HCT116 (cell line): ENCODE results near the gene CCDC138. TPM values are rescaled to one million over a fixed set of nuclear protein-coding genes. Genes with fewer than 3 reads are reported as not detected.

Experiments
- ATAC-seq: fragments of 200-7000 bp; cut with Tn5 transposase; 2 replicates; pipeline ENCODE4 v1.9.1; 2020; ENCODE audit warnings: mild to moderate bottlenecking, moderate library complexity
- BruUV-seq: library from RNA; stranded (reverse); fragments of 400-500 nt; replicated peaks from 2 replicates; lab custom pipeline; 2021; lab: Mats Ljungman, UMichigan
- CTCF ChIA-PET: fragments of 300-600 bp; sonication (Branson Sonifier 250); formaldehyde crosslinking; loops from one replicate; lab custom pipeline; 2021; ENCODE audit warnings: antibody characterized with exemption; lab: Charles Lee
- POLR2A ChIA-PET: fragments of 300-600, 350-600 bp; sonication (Branson Sonifier 250); formaldehyde crosslinking; loops from one replicate; lab custom pipeline; 2021; ENCODE audit warnings: antibody characterized with exemption; lab: Charles Lee
- RAD21 ChIA-PET, 2 experiments: fragments of 300-600 bp; sonication (Branson Sonifier 250); formaldehyde crosslinking; loops; one replicate each; lab custom pipeline; 2023; ENCODE audit warnings: low total read pairs in 2 of 2; ENCODE audit not compliant: uncharacterized antibody in 2 of 2, unreplicated experiment in 2 of 2, low non-redundant PET in 1 of 2; lab: Charles Lee
- DNase-seq: peaks from one replicate; pipeline ENCODE4 v3.0.0-alpha.2; 2010; ENCODE audit warnings: low read depth, low spot score
- H2AFZ ChIP-seq: fragments of 200-600 bp; shearing (Covaris generic), sonication (generic); 2 replicates; pipeline ENCODE4 v1.6.1; 2017; ENCODE audit warnings: low read depth, mixed run types, mixed read lengths, antibody characterized with exemption, low read length; ENCODE audit not compliant: poor library complexity, severe bottlenecking
- H3K27ac ChIP-seq: 2 replicates; pipeline ENCODE4 v1.5.1; 2012; ENCODE audit warnings: low read depth, low read length
- H3K27me3 ChIP-seq: fragments of 200-600 bp; sonication (generic); 2 replicates; pipeline ENCODE4 v1.6.1; 2016; ENCODE audit warnings: mixed run types, low read length, mixed read lengths; ENCODE audit not compliant: insufficient read depth
- H3K36me3 ChIP-seq, 2 experiments: fragments of 200-500 bp in 1 of 2; fragments of 200-600 bp in 1 of 2; sonication (Bioruptor generic) in 1 of 2; sonication (generic) in 1 of 2; 2 replicates each; pipeline versions ENCODE4 v1.5.1 to v1.6.1; 2014 to 2016; ENCODE audit warnings: low read length in 2 of 2, inconsistent platforms in 1 of 2, mixed read lengths in 1 of 2, mixed run types in 1 of 2; ENCODE audit not compliant: insufficient read depth in 2 of 2, control insufficient read depth in 1 of 2
- H3K4me1 ChIP-seq, 2 experiments: fragments of 200-600 bp in 1 of 2; sonication (generic) in 1 of 2; 2 replicates each; pipeline versions ENCODE4 v1.5.1 to v1.6.1; 2012 to 2017; ENCODE audit warnings: low read length in 2 of 2, inconsistent platforms in 1 of 2, mild to moderate bottlenecking in 1 of 2, mixed read lengths in 1 of 2, mixed run types in 1 of 2, moderate library complexity in 1 of 2; ENCODE audit not compliant: insufficient read depth in 2 of 2, control insufficient read depth in 1 of 2
- H3K4me2 ChIP-seq: fragments of 200-600 bp; sonication (generic); 2 replicates; pipeline ENCODE4 v1.6.1; 2017; ENCODE audit warnings: mixed run types, low read length, mixed read lengths
- H3K4me3 ChIP-seq, 2 experiments: fragments of 200-600 bp in 1 of 2; sonication (generic) in 1 of 2; replicated peaks in 1 of 2; 2 replicates each; pipeline ENCODE4 v1.5.1; 2011 to 2016; ENCODE audit warnings: low read length in 2 of 2, control low read depth in 1 of 2, low read depth in 1 of 2, mild to moderate bottlenecking in 1 of 2, mixed read lengths in 1 of 2, mixed run types in 1 of 2
- H3K79me2 ChIP-seq: fragments of 200-600 bp; sonication (generic); 2 replicates; pipeline ENCODE4 v1.6.1; 2017; ENCODE audit warnings: mild to moderate bottlenecking, mixed run types, low read length, moderate library complexity, mixed read lengths; ENCODE audit not compliant: insufficient read depth
- H3K9ac ChIP-seq: fragments of 200-600 bp; sonication (generic); 2 replicates; pipeline ENCODE4 v1.6.1; 2016; ENCODE audit warnings: low read length, mixed read lengths
- H3K9me2 ChIP-seq: fragments of 200-600 bp; sonication (generic), shearing (Covaris generic); 2 replicates; pipeline ENCODE4 v1.6.1; 2017; ENCODE audit warnings: mixed run types, mild to moderate bottlenecking, moderate library complexity; ENCODE audit not compliant: insufficient read depth
- H3K9me3 ChIP-seq, 2 experiments: fragments of 200-500 bp in 1 of 2; fragments of 200-600 bp in 1 of 2; sonication (Bioruptor generic) in 1 of 2; sonication (generic) in 1 of 2; 2 replicates each; pipeline ENCODE4 v1.6.1; 2014 to 2017; ENCODE audit warnings: low read length in 2 of 2, mixed read lengths in 2 of 2, inconsistent platforms in 1 of 2, low read depth in 1 of 2, mild to moderate bottlenecking in 1 of 2, mixed run types in 1 of 2, moderate library complexity in 1 of 2; ENCODE audit not compliant: control insufficient read depth in 1 of 2, insufficient read depth in 1 of 2
- H4K20me1 ChIP-seq: fragments of 200-600 bp; sonication (generic), shearing (Covaris generic); 2 replicates; pipeline ENCODE4 v1.6.1; 2017; ENCODE audit warnings: mixed run types, mild to moderate bottlenecking, moderate library complexity; ENCODE audit not compliant: insufficient read depth
- CBX3 ChIP-seq: IDR thresholded peaks from 2 replicates; pipeline ENCODE4 v1.6.1; 2012; ENCODE audit warnings: low read depth
- CEBPB ChIP-seq: IDR thresholded peaks from 2 replicates; pipeline ENCODE4 v1.6.1; 2012; ENCODE audit warnings: low read depth
- ELF1 ChIP-seq: IDR thresholded peaks from 2 replicates; pipeline ENCODE4 v1.6.1; 2012; ENCODE audit warnings: low read depth, borderline replicate concordance
- EZH2phosphoT487 ChIP-seq: fragments of 200-600 bp; IDR thresholded peaks from 2 replicates; pipeline ENCODE4 v1.6.1; 2018; ENCODE audit warnings: antibody characterized with exemption, borderline replicate concordance
- FOSL1 ChIP-seq: IDR thresholded peaks from 2 replicates; pipeline ENCODE4 v1.6.1; 2012; ENCODE audit warnings: low read depth
- JUND ChIP-seq: IDR thresholded peaks from 2 replicates; pipeline ENCODE4 v1.6.1; 2012
- POLR2A ChIP-seq: IDR thresholded peaks from 2 replicates; pipeline ENCODE4 v1.7.0; 2011; ENCODE audit warnings: borderline replicate concordance; ENCODE audit not compliant: insufficient read depth, insufficient read length; ENCODE audit errors: extremely low read depth
- REST ChIP-seq: IDR thresholded peaks from 2 replicates; pipeline ENCODE4 v1.6.1; 2012; ENCODE audit warnings: low read depth
- SP1 ChIP-seq: IDR thresholded peaks from 2 replicates; pipeline ENCODE4 v1.6.1; 2012; ENCODE audit warnings: low read depth
- SRF ChIP-seq: IDR thresholded peaks from 2 replicates; pipeline ENCODE4 v1.6.1; 2012; ENCODE audit warnings: low read depth
- TCF7L2 ChIP-seq: IDR thresholded peaks from 2 replicates; pipeline ENCODE4 v1.7.0; 2011; ENCODE audit warnings: borderline replicate concordance, inconsistent platforms; ENCODE audit not compliant: insufficient read depth, insufficient read length; ENCODE audit errors: extremely low read depth
- ZNF274 ChIP-seq: fragments of 200-500 bp; sonication (Bioruptor generic); IDR thresholded peaks from 2 replicates; pipeline ENCODE4 v1.6.1; 2014; ENCODE audit warnings: mild to moderate bottlenecking, low read depth, low read length, inconsistent platforms
- intact Hi-C: fragments of 100-400 bp; cut with micrococcal nuclease; formaldehyde crosslinking; loops from 2 replicates; pipeline ENCODE4 v1.10.0; 2022
- total RNA-seq: library from RNA; stranded (reverse); gene quantifications from one replicate; pipeline ENCODE4 v1.2.1, GENCODE V29; 2021; ENCODE audit not compliant: unreplicated experiment
- TF ChIP-seq, protein P1 (sequence below): IDR thresholded peaks from 2 replicates; pipeline ENCODE4 v1.6.1; 2012

Gene CCDC138
- total RNA-seq, 1 experiment from 2014 or later: 13.4 TPM

- TF ChIP-seq SRF (no peak), FOSL1 (no peak), ELF1 (no peak)
Observed at GRCh38 chr2:108805782-108806181, 19.2 kb downstream of the CCDC138 start (continued).

- no peak overlapping the region for H2AFZ ChIP-seq
- H3K27ac ChIP-seq: no peak overlapping the region
- no peaks in the 10 kb centered on the region for H3K27me3 ChIP-seq
- DNase-seq: no peak
- no peaks in the 10 kb centered on the region for H3K4me1 ChIP-seq
- H3K9me2 ChIP-seq: no peaks in the 10 kb centered on the region
- CTCF ChIA-PET: no interaction called here
- H3K79me2 ChIP-seq: peaks cover 43% of the 10 kb centered on the region
- H4K20me1 ChIP-seq: no peaks in the 10 kb centered on the region
- no peak overlapping the region for H3K4me2 ChIP-seq
- H3K4me3 ChIP-seq: no peak overlapping the region
- no TSS peak for BruUV-seq
- intact Hi-C loops: no loop called here
- H3K9me3 ChIP-seq: peaks cover 0 to 6% of the 10 kb centered on the region in 2 experiments; a peak in 1 of 4 replicates
- RAD21 ChIA-PET: no interaction called here
- no peak for ATAC-seq
- POLR2A ChIA-PET: no interaction called here
- no peak overlapping the region for H3K9ac ChIP-seq
- TF ChIP-seq EZH2phosphoT487: no peak
- TF ChIP-seq TCF7L2: no peak
- no peak for TF ChIP-seq ZNF274
- TF ChIP-seq, protein P1, sequence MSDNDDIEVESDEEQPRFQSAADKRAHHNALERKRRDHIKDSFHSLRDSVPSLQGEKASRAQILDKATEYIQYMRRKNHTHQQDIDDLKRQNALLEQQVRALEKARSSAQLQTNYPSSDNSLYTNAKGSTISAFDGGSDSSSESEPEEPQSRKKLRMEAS: no peak
- H3K36me3 ChIP-seq: peaks cover 12 to 34% of the 10 kb centered on the region in 2 experiments
Observed at GRCh38 chr2:108806371-108807113, 20.0 kb downstream of the CCDC138 start.

DNA sequence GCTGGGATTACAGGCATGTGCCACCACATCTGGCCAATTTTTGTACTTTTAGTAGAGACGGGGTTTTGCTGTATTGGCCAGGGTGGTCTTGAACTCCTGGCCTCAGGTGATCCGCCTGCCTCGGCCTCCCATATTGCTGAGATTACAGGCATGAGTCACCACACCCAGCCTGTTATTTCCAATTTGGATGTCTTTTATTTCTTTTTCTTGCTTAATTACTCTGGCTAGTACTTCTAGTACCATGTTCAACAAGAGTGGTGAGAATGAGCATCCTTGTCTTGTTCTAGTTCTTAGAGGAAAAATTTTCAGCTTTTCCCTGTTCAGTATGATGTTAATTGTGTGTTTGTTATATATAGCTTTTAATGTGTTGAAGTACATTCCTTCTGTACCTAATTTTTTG, 23.4 kb downstream of the CCDC138 start:
- ChIA-PET POLR2A (no interaction called here), CTCF (no interaction called here)
- no peak for TF ChIP-seq CEBPB
- no peak for TF ChIP-seq POLR2A
- no peak for TF ChIP-seq JUND
- TF ChIP-seq ELF1: no peak
- TF ChIP-seq SRF: no peak
- TF ChIP-seq SP1: no peak
- TF ChIP-seq REST: no peak
- no peak for TF ChIP-seq CBX3

More for the DNA sequence above, 23.4 kb downstream of the CCDC138 start:
- H3K36me3 ChIP-seq: peaks cover 7 to 33% of the 10 kb centered on the region in 2 experiments; a peak in 3 of 4 replicates
- intact Hi-C loops: no loop called here
- no peaks in the 10 kb centered on the region for H3K4me1 ChIP-seq
- no peak overlapping the region for H3K9ac ChIP-seq
- H3K4me3 ChIP-seq: no peak overlapping the region
- no peak overlapping the region for H3K4me2 ChIP-seq
- no peak for ATAC-seq
- peaks cover 0 to 6% of the 10 kb centered on the region in 2 experiments; a peak in 1 of 4 replicates for H3K9me3 ChIP-seq
- RAD21 ChIA-PET: no interaction called here
- peaks cover 41% of the 10 kb centered on the region for H3K79me2 ChIP-seq
- no peak overlapping the region for H3K27ac ChIP-seq
- no peak overlapping the region for H2AFZ ChIP-seq
- no TSS peak for BruUV-seq
- H4K20me1 ChIP-seq: no peaks in the 10 kb centered on the region
- H3K27me3 ChIP-seq: no peaks in the 10 kb centered on the region
- DNase-seq: no peak
- no peaks in the 10 kb centered on the region for H3K9me2 ChIP-seq
